Measurements from ENCODE around the gene TMEM72.

DNA sequence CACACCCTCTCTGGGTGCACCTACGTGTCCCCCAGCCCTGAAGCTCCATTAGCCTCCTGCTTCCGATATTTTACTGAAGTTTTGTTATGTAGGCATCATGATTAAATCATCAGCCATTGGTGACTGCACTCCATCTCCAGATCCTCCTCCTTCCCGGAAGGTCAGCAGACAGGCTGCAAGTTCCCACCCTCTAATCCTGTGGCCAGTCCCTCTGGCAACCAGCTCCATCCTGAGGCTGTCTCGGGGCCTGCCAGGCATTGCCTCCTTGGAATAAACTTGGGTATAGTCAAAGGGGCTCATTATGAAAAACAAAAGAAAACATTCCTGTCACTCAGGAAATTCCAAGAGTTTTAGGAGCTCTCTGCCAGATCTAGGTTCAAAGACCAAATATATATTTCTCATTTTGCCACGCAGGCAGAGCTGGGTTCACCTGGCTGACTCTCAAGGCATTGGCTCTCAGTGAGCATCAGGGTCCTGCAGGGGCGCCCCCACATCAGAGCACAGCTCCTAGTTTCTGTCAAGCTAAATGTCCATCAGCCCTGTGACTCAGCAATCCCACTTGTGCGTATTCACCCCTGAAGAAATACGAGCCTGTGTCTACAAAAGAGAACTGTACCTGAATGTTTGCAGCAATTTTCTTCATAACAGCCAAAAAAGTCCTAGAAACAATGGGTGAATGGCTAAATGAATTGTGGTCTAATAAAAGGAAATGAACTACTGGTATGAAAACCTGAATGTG, 27.4 kb upstream of the TMEM72 start:
- TF ChIP-seq, protein P1, sequence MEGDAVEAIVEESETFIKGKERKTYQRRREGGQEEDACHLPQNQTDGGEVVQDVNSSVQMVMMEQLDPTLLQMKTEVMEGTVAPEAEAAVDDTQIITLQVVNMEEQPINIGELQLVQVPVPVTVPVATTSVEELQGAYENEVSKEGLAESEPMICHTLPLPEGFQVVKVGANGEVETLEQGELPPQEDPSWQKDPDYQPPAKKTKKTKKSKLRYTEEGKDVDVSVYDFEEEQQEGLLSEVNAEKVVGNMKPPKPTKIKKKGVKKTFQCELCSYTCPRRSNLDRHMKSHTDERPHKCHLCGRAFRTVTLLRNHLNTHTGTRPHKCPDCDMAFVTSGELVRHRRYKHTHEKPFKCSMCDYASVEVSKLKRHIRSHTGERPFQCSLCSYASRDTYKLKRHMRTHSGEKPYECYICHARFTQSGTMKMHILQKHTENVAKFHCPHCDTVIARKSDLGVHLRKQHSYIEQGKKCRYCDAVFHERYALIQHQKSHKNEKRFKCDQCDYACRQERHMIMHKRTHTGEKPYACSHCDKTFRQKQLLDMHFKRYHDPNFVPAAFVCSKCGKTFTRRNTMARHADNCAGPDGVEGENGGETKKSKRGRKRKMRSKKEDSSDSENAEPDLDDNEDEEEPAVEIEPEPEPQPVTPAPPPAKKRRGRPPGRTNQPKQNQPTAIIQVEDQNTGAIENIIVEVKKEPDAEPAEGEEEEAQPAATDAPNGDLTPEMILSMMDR (IDR thresholded peaks at IDR 0.05), result no peak
- TF ChIP-seq POLR2A (IDR thresholded peaks at IDR 0.05), result no peak

Data from thyroid gland (tissue), 4 donors.